ENCODE results near the gene MRTO4.

DNA sequence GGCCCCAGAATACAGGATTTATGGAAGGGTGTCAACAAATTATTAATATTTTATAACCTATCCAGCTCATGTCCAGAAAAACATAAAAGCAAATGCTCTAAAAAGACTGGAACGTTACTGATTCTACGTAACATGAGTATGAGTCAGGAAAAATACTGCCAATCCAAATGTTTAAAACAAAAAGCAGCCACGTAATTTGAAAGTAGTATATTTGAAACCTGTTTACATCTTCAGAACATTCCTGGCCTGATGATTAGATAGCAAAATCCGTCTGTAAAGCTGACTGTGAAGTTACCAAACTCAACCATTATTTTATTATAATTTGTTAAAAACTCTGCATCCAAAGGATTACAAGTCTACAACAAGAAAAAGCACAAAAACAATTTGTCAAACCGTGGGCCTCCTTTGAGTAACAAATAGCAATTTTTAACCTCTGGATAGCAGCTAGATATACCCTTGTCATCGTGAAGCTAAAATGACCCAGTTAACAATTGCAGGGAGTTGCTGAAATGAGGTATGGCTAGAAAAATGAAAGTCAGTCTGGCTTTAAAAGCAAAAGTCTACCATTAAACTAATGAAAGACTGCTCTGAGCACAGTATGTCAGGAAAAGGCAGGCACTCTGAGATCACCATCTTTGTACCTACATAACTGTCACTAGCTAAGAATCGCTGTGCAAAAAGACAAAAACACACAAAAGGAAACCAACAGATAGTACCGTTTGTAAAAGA lies 42.7 kb upstream of the MRTO4 start:
- TF ChIP-seq, protein P1, sequence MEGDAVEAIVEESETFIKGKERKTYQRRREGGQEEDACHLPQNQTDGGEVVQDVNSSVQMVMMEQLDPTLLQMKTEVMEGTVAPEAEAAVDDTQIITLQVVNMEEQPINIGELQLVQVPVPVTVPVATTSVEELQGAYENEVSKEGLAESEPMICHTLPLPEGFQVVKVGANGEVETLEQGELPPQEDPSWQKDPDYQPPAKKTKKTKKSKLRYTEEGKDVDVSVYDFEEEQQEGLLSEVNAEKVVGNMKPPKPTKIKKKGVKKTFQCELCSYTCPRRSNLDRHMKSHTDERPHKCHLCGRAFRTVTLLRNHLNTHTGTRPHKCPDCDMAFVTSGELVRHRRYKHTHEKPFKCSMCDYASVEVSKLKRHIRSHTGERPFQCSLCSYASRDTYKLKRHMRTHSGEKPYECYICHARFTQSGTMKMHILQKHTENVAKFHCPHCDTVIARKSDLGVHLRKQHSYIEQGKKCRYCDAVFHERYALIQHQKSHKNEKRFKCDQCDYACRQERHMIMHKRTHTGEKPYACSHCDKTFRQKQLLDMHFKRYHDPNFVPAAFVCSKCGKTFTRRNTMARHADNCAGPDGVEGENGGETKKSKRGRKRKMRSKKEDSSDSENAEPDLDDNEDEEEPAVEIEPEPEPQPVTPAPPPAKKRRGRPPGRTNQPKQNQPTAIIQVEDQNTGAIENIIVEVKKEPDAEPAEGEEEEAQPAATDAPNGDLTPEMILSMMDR (IDR thresholded peaks at IDR 0.05) = no peak
- TF ChIP-seq POLR2AphosphoS5 (IDR thresholded peaks at IDR 0.05; ENCODE audit: low read depth, low read length) = no peak
- no peak for TF ChIP-seq TCF7L2 (IDR thresholded peaks at IDR 0.05; ENCODE audit: low read depth, low read length)
- TF ChIP-seq, protein P2, sequence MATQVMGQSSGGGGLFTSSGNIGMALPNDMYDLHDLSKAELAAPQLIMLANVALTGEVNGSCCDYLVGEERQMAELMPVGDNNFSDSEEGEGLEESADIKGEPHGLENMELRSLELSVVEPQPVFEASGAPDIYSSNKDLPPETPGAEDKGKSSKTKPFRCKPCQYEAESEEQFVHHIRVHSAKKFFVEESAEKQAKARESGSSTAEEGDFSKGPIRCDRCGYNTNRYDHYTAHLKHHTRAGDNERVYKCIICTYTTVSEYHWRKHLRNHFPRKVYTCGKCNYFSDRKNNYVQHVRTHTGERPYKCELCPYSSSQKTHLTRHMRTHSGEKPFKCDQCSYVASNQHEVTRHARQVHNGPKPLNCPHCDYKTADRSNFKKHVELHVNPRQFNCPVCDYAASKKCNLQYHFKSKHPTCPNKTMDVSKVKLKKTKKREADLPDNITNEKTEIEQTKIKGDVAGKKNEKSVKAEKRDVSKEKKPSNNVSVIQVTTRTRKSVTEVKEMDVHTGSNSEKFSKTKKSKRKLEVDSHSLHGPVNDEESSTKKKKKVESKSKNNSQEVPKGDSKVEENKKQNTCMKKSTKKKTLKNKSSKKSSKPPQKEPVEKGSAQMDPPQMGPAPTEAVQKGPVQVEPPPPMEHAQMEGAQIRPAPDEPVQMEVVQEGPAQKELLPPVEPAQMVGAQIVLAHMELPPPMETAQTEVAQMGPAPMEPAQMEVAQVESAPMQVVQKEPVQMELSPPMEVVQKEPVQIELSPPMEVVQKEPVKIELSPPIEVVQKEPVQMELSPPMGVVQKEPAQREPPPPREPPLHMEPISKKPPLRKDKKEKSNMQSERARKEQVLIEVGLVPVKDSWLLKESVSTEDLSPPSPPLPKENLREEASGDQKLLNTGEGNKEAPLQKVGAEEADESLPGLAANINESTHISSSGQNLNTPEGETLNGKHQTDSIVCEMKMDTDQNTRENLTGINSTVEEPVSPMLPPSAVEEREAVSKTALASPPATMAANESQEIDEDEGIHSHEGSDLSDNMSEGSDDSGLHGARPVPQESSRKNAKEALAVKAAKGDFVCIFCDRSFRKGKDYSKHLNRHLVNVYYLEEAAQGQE (IDR thresholded peaks at IDR 0.05; ENCODE audit: insufficient read depth in 1 of 2, low read depth in 2 of 2, low read length in 1 of 2) = no peak
- no peak for TF ChIP-seq SIN3A (IDR thresholded peaks at IDR 0.05; ENCODE audit: borderline replicate concordance, insufficient read depth, low read depth, low read length)
